ENCODE measurements around the gene PANX1.
"Not testable (repeated sequence)": the region's sequence is repeated elsewhere in the genome, so short reads cannot be mapped to it uniquely, and the experiment has no call there.

Gene PANX1

GRCh38 chr11:94152678-94153065, 24.0 kb downstream of the PANX1 start:
- TF ChIP-seq CTCF (IDR thresholded peaks at IDR 0.05; ENCODE audit: low read depth, low read length, missing control alignments) = no peak
- in situ Hi-C loops (cut with HindIII; ENCODE audit: low sequenced_read_pairs) = no loop called here

GRCh38 chr11:94153320-94153719, 24.7 kb downstream of the PANX1 start:
- no peak overlapping the region for H3K4me3 ChIP-seq (ENCODE audit: low read depth, low read length)
- in situ Hi-C loops (cut with HindIII; ENCODE audit: low sequenced_read_pairs) = no loop called here
- TF ChIP-seq CTCF (IDR thresholded peaks at IDR 0.05; ENCODE audit: low read depth, low read length, missing control alignments) = no peak
- no peak for DNase-seq (ENCODE audit: low read depth)

More at GRCh38 chr11:94152678-94153065, 24.0 kb downstream of the PANX1 start:
- DNase-seq (ENCODE audit: low read depth) = no peak
- no peak overlapping the region for H3K4me3 ChIP-seq (ENCODE audit: low read depth, low read length)

- in situ Hi-C loops (cut with HindIII; ENCODE audit: low sequenced_read_pairs) = no loop called here
- TF ChIP-seq CTCF (IDR thresholded peaks at IDR 0.05; ENCODE audit: low read depth, low read length, missing control alignments) = no peak
- H3K4me3 ChIP-seq (ENCODE audit: low read depth, low read length) = no peak overlapping the region
- DNase-seq (ENCODE audit: low read depth) = no peak
These were observed 25.6 kb downstream of the PANX1 start for GRCh38 chr11:94154095-94154856.

GRCh38 chr11:94157339-94157738, 28.7 kb downstream of the PANX1 start:
- DNase-seq (ENCODE audit: low read depth); H3K4me3 ChIP-seq (ENCODE audit: low read depth, low read length); in situ Hi-C loops (cut with HindIII; ENCODE audit: low sequenced_read_pairs): not testable (repeated sequence)

GRCh38 chr11:94168882-94169281, 40.2 kb downstream of the PANX1 start:
- no peak for TF ChIP-seq CTCF (IDR thresholded peaks at IDR 0.05; ENCODE audit: low read depth, low read length, missing control alignments)
- DNase-seq (ENCODE audit: low read depth) = no peak
- in situ Hi-C loops (cut with HindIII; ENCODE audit: low sequenced_read_pairs) = no loop called here
- no peak overlapping the region for H3K4me3 ChIP-seq (ENCODE audit: low read depth, low read length)

- in situ Hi-C loops (cut with HindIII; ENCODE audit: low sequenced_read_pairs) = no loop called here
These were observed 40.9 kb downstream of the PANX1 start for GRCh38 chr11:94169516-94169915.

More at GRCh38 chr11:94169516-94169915, 40.9 kb downstream of the PANX1 start:
- TF ChIP-seq CTCF (IDR thresholded peaks at IDR 0.05; ENCODE audit: low read depth, low read length, missing control alignments) = no peak
- DNase-seq (ENCODE audit: low read depth) = no peak
- H3K4me3 ChIP-seq (ENCODE audit: low read depth, low read length) = no peak overlapping the region
